H1 (cell line): ENCODE results near the gene SSH2. TPM values are rescaled to one million over a fixed set of nuclear protein-coding genes. Genes with fewer than 3 reads are reported as not detected.

ENCODE experiments used
- SIN3A ChIP-seq, 2 experiments: IDR thresholded peaks in 1 of 2; conservative IDR thresholded peaks in 1 of 2; 2 replicates each; pipeline ENCODE4 v1.6.1; 2011 to 2012; ENCODE audit warnings: low read length in 2 of 2, improper control_type of control experiment in 1 of 2, low read depth in 1 of 2, mild to moderate bottlenecking in 1 of 2
- polyA plus RNA-seq, 7 experiments: library from polyadenylated mRNA; depleted of rRNA in 3 of 7; stranded (reverse) in 5 of 7; unstranded in 2 of 7; fragments of >200 nt in 5 of 7; fragments of 200-250 nt in 2 of 7; gene quantifications; 1 replicate in 5 of 7; 2 replicates in 1 of 7; 4 replicates in 1 of 7; pipeline versions ENCODE4 v1.2.1 to v1.2.3, GENCODE V29; 2011 to 2013; ENCODE audit warnings: missing spikeins in 2 of 7, mixed read lengths in 2 of 7
- total RNA-seq: library from RNA; stranded (reverse); fragmentation: NEBNext Ultra II Directional; extraction: Animal tissue kit (Norgen Biotek cat#: 25700); gene quantifications from 2 replicates; pipeline ENCODE4 v1.2.1, GENCODE V29; 2021

SSH2 gene
- total and polyA plus RNA-seq, 2 of the 8 experiments (the other 6 are each of a cell fraction or from before 2014, with no cell fraction given) = 5.2 to 15.9 TPM

- no peak for TF ChIP-seq SIN3A (conservative IDR thresholded peaks at IDR 0.05 in 1 of 2, IDR thresholded peaks at IDR 0.05 in 1 of 2; ENCODE audit: low read depth in 1 of 2, low read length in 2 of 2)
Measured at GRCh38 chr17:29710891-29711418, 219.1 kb downstream of the SSH2 start (continued).
